Right lobe of liver (tissue), 4 donors: ENCODE results near the gene PHOSPHO1.
"Not testable (repeated sequence)": the region's sequence is repeated elsewhere in the genome, so short reads cannot be mapped to it uniquely, and the experiment has no call there.

Experiments
- CTCF ChIP-seq, 4 donors: fragments of 200-600 bp in 3 of 4; fragments of 450-650 bp in 1 of 4; IDR thresholded peaks; one replicate each; pipeline versions ENCODE4 v1.5.1 to v1.8.0; 2016 to 2022; ENCODE audit warnings: antibody characterized with exemption in 4 of 4, mild to moderate bottlenecking in 2 of 4
- POLR2A ChIP-seq: fragments of 450-650 bp; IDR thresholded peaks from one replicate; pipeline ENCODE4 v1.6.1; 2017; ENCODE audit warnings: antibody characterized with exemption, mild to moderate bottlenecking
- donor health status: DM: no; HTN: no; CAD: no.
- donor health status: DM: no; HTN: no; CAD: no.
- donor health status: DM: no; HTN: yes; CAD: no.

- TF ChIP-seq CTCF (IDR thresholded peaks at IDR 0.05); POLR2A: not testable (repeated sequence)
These were observed 54.6 kb downstream of the PHOSPHO1 start for GRCh38 chr17:49175978-49176377.
